Astrocyte (in vitro differentiated cells and primary cell): ENCODE results near the gene PPP1R2. TPM values are rescaled to one million over a fixed set of nuclear protein-coding genes. Genes with fewer than 3 reads are reported as not detected.

Experiments
- DNase-seq: peaks from one replicate; pipeline ENCODE4 v3.0.0-alpha.2; 2010; ENCODE audit warnings: low read depth
- FAIRE-seq: peaks from 2 replicates; lab custom pipeline; 2011; peaks lifted over from hg19 to GRCh38; lab: Jason Lieb, UNC
- H2AFZ ChIP-seq: 2 replicates; pipeline ENCODE4 v1.6.0; 2012; ENCODE audit warnings: low read depth, low read length, inconsistent platforms
- H3K27ac ChIP-seq: 2 replicates; pipeline ENCODE4 v1.5.1; 2011; ENCODE audit warnings: low read depth, low read length, inconsistent platforms
- H3K27me3 ChIP-seq: 2 replicates; pipeline ENCODE4 v1.6.0; 2011; ENCODE audit warnings: low read length, inconsistent platforms; ENCODE audit not compliant: insufficient read depth
- H3K36me3 ChIP-seq: 2 replicates; pipeline ENCODE4 v1.5.1; 2011; ENCODE audit warnings: low read length, inconsistent platforms; ENCODE audit not compliant: insufficient read depth
- H3K4me1 ChIP-seq: 2 replicates; pipeline ENCODE4 v1.5.1; 2011; ENCODE audit warnings: low read length, inconsistent platforms; ENCODE audit not compliant: insufficient read depth
- H3K4me2 ChIP-seq: 2 replicates; pipeline ENCODE4 v1.6.0; 2012; ENCODE audit warnings: low read length, inconsistent platforms
- H3K4me3 ChIP-seq: 2 replicates; pipeline ENCODE4 v1.5.1; 2011; ENCODE audit warnings: low read depth, mild to moderate bottlenecking, low read length, inconsistent platforms; ENCODE audit not compliant: insufficient read depth
- H3K79me2 ChIP-seq: 2 replicates; pipeline ENCODE4 v1.6.0; 2012; ENCODE audit warnings: mild to moderate bottlenecking, low read length, inconsistent platforms; ENCODE audit not compliant: insufficient read depth
- H3K9ac ChIP-seq: 2 replicates; pipeline ENCODE4 v1.6.0; 2012; ENCODE audit warnings: mild to moderate bottlenecking, low read length, inconsistent platforms
- H3K9me3 ChIP-seq: 2 replicates; pipeline ENCODE4 v1.5.1; 2012; ENCODE audit warnings: low read depth, mild to moderate bottlenecking, low read length, inconsistent platforms; ENCODE audit not compliant: insufficient read depth
- H4K20me1 ChIP-seq: 2 replicates; pipeline ENCODE4 v1.6.0; 2012; ENCODE audit warnings: low read length, inconsistent platforms; ENCODE audit not compliant: insufficient read depth
- H3K27ac Mint-ChIP-seq: one replicate; pipeline ENCODE4 v1.8.0; 2021; ENCODE audit warnings: mild to moderate bottlenecking, mixed read lengths; ENCODE audit not compliant: unreplicated experiment
- H3K27me3 Mint-ChIP-seq: one replicate; pipeline ENCODE4 v1.8.0; 2021; ENCODE audit warnings: low read depth, mixed read lengths; ENCODE audit not compliant: unreplicated experiment
- H3K36me3 Mint-ChIP-seq: one replicate; pipeline ENCODE4 v1.8.0; 2021; ENCODE audit warnings: low read depth, mixed read lengths; ENCODE audit not compliant: unreplicated experiment
- H3K4me1 Mint-ChIP-seq: one replicate; pipeline ENCODE4 v1.8.0; 2021; ENCODE audit warnings: low read depth, mixed read lengths; ENCODE audit not compliant: unreplicated experiment
- H3K4me3 Mint-ChIP-seq: one replicate; pipeline ENCODE4 v1.8.0; 2021; ENCODE audit warnings: mild to moderate bottlenecking, moderate library complexity, mixed read lengths; ENCODE audit not compliant: unreplicated experiment
- H3K9me3 Mint-ChIP-seq: one replicate; pipeline ENCODE4 v1.8.0; 2021; ENCODE audit warnings: mild to moderate bottlenecking, mixed read lengths; ENCODE audit not compliant: unreplicated experiment
- EZH2 ChIP-seq: IDR thresholded peaks from 2 replicates; pipeline ENCODE4 v1.6.1; 2012; ENCODE audit warnings: mild to moderate bottlenecking, low read length, inconsistent platforms; ENCODE audit not compliant: insufficient read depth
- total RNA-seq: library from RNA; stranded (reverse); gene quantifications from 2 replicates; pipeline ENCODE4 v1.2.1, GENCODE V29; 2021
- TF ChIP-seq, protein P1 (sequence below): IDR thresholded peaks from 2 replicates; pipeline ENCODE4 v1.5.1; 2011; ENCODE audit warnings: low read depth, mild to moderate bottlenecking, inconsistent platforms, low read length, moderate library complexity; ENCODE audit not compliant: insufficient read depth

The PPP1R2 gene
- total RNA-seq, 1 donor from 2014 or later = 34.5 TPM

DNA sequence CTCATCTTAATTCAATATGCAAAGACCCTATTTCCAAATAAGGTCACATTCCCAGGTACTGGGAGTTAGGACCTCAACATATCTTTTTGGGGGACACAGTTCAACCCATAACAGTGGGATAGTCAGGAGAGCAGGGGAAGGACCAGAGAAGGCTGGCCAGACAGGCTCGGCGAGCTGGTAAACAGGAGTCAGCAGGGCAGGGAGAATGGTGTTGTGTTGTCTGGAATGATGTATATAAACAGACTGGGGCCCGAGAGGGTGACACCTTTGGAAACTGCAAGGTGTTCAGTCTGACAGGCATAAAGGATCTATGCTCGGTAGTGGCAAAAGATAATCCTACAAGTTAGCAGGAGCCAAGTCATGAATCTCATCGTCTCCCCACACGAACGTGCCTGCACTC, 10.1 kb upstream of the PPP1R2 start:
- peak overlapping the region; percentile 67 for H3K27ac Mint-ChIP-seq

DNA sequence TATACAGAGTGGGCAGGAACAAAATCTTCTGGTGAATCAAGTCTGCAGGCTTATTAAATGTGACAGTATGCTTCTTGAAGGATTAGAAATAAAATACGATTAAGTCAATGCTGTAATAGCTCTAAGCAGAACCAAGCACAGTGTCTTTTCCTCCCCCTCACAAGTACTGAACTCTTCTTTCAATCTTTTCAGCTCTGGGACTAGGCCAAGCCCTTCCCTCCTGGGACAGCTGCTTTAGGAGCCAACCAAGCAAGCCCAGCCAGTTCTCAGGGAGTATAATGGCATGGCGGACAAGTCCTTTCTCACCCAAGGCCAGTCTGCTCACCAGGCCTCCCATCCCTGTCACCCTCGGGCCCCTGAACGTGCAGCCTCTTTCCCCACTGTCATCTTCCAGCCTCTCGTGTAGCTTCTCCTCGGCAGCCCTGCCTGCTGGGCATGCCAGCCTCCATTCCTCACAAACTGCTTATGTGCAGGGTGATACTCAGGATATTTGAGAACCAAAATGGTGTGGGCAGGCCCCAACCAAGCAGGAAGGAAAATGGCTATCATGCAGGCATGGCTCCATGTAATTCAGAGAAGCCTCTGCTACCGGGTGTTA, 8.4 kb upstream of the PPP1R2 start:
- Histone ChIP-seq H4K20me1 (no peaks in the 10 kb centered on the region), H3K36me3 (no peaks in the 10 kb centered on the region), H3K9me3 (no peaks in the 10 kb centered on the region), H3K27me3 (peaks cover 4% of the 10 kb centered on the region), H3K9ac (no peak overlapping the region), H3K4me1 (peaks cover 3% of the 10 kb centered on the region), H3K27ac (no peak overlapping the region), H3K4me2 (no peak overlapping the region), H3K4me3 (no peak overlapping the region), H2AFZ (no peak overlapping the region), H3K79me2 (no peaks in the 10 kb centered on the region)
- DNase-seq (no peak), FAIRE-seq (no peak)
- Mint-ChIP-seq H3K27me3 (peaks cover 8% of the 10 kb centered on the region), H3K27ac (no peak overlapping the region), H3K36me3 (no peaks in the 10 kb centered on the region), H3K9me3 (no peaks in the 10 kb centered on the region), H3K4me1 (peaks cover 14% of the 10 kb centered on the region), H3K4me3 (no peak overlapping the region)
- TF ChIP-seq EZH2 = no peak
- TF ChIP-seq, protein P1, sequence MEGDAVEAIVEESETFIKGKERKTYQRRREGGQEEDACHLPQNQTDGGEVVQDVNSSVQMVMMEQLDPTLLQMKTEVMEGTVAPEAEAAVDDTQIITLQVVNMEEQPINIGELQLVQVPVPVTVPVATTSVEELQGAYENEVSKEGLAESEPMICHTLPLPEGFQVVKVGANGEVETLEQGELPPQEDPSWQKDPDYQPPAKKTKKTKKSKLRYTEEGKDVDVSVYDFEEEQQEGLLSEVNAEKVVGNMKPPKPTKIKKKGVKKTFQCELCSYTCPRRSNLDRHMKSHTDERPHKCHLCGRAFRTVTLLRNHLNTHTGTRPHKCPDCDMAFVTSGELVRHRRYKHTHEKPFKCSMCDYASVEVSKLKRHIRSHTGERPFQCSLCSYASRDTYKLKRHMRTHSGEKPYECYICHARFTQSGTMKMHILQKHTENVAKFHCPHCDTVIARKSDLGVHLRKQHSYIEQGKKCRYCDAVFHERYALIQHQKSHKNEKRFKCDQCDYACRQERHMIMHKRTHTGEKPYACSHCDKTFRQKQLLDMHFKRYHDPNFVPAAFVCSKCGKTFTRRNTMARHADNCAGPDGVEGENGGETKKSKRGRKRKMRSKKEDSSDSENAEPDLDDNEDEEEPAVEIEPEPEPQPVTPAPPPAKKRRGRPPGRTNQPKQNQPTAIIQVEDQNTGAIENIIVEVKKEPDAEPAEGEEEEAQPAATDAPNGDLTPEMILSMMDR = no peak

More for the DNA sequence above, 10.1 kb upstream of the PPP1R2 start:
- no peak for FAIRE-seq
- Histone ChIP-seq H3K79me2 (no peaks in the 10 kb centered on the region), H3K4me2 (no peak overlapping the region), H3K36me3 (no peaks in the 10 kb centered on the region), H3K4me1 (no peaks in the 10 kb centered on the region), H2AFZ (no peak overlapping the region), H3K9ac (no peak overlapping the region), H3K27me3 (peaks cover 9% of the 10 kb centered on the region), H4K20me1 (no peaks in the 10 kb centered on the region), H3K27ac (no peak overlapping the region), H3K9me3 (no peaks in the 10 kb centered on the region), H3K4me3 (no peak overlapping the region)
- no peak for DNase-seq
- H3K4me1 Mint-ChIP-seq = peaks cover 6% of the 10 kb centered on the region
- H3K9me3 Mint-ChIP-seq = no peaks in the 10 kb centered on the region
- peaks cover 8% of the 10 kb centered on the region for H3K27me3 Mint-ChIP-seq
- H3K36me3 Mint-ChIP-seq = no peaks in the 10 kb centered on the region
- no peak for TF ChIP-seq EZH2
- TF ChIP-seq, protein P1 = no peak
- no peak overlapping the region for H3K4me3 Mint-ChIP-seq

DNA sequence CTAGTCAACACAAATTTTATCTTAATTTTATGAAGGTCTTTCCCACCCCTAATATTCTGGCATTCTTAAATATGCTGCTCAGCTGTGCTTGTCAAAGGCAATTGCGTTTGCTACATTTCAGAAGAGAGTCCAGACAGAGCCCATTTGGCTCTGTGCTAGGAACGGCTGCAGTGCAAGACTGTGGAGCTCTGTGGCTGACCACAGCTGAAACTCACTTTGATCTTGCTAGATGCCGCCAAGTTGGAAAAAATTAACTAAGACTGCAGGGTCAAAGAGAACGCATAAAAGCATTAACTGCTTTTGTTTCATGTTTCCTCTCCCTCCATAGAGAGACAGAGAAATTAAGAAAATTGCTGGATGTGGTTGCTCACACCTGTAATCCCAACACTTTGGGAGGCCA, 7.6 kb upstream of the PPP1R2 start:
- Histone ChIP-seq H2AFZ (no peak overlapping the region), H3K79me2 (no peaks in the 10 kb centered on the region), H3K9ac (no peak overlapping the region), H3K27me3 (no peaks in the 10 kb centered on the region), H3K4me1 (peaks cover 8% of the 10 kb centered on the region), H3K36me3 (no peaks in the 10 kb centered on the region), H3K27ac (no peak overlapping the region), H3K4me2 (no peak overlapping the region), H3K4me3 (no peak overlapping the region), H3K9me3 (no peaks in the 10 kb centered on the region), H4K20me1 (no peaks in the 10 kb centered on the region)
- H3K9me3 Mint-ChIP-seq = no peaks in the 10 kb centered on the region
- peaks cover 20% of the 10 kb centered on the region for H3K4me1 Mint-ChIP-seq
- TF ChIP-seq, protein P1 = no peak
- no peak for TF ChIP-seq EZH2
- peak; percentile 57 for DNase-seq
- H3K4me3 Mint-ChIP-seq = no peak overlapping the region
- H3K27ac Mint-ChIP-seq = no peak overlapping the region
- H3K36me3 Mint-ChIP-seq = no peaks in the 10 kb centered on the region
- H3K27me3 Mint-ChIP-seq = peaks cover 8% of the 10 kb centered on the region
- FAIRE-seq = no peak
